ENCODE measurements around the gene KLHL29. TPM values are rescaled to one million over a fixed set of nuclear protein-coding genes. Genes with fewer than 3 reads are reported as not detected.
A peak's percentile ranks its signal among the peaks of the same experiment; 100 is the strongest.

The KLHL29 gene
- total RNA-seq, 1 donor: 14.7 TPM

DNA sequence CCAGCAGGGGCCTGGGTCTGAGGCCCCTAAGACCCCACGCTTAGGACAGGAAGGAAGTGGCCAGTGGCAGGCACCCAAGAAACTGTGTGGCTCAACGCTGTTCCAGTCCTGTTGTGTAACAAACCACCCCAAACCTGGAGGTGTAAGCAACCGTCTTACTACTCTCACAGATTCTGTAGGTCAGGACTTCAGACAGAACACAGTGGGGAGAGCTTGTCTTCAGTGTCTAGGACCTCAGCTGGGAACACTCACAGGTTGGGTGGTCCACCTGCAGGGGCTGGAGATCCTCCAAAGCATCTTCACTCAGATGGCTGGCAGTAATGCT lies 123.0 kb downstream of the KLHL29 start:
- no peak overlapping the region for H3K4me3 ChIP-seq (ENCODE audit: low read depth, low read length)
- TF ChIP-seq, protein P1, sequence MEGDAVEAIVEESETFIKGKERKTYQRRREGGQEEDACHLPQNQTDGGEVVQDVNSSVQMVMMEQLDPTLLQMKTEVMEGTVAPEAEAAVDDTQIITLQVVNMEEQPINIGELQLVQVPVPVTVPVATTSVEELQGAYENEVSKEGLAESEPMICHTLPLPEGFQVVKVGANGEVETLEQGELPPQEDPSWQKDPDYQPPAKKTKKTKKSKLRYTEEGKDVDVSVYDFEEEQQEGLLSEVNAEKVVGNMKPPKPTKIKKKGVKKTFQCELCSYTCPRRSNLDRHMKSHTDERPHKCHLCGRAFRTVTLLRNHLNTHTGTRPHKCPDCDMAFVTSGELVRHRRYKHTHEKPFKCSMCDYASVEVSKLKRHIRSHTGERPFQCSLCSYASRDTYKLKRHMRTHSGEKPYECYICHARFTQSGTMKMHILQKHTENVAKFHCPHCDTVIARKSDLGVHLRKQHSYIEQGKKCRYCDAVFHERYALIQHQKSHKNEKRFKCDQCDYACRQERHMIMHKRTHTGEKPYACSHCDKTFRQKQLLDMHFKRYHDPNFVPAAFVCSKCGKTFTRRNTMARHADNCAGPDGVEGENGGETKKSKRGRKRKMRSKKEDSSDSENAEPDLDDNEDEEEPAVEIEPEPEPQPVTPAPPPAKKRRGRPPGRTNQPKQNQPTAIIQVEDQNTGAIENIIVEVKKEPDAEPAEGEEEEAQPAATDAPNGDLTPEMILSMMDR (IDR thresholded peaks at IDR 0.05; ENCODE audit: insufficient read depth, low read depth, low read length): no peak
- DNase-seq (ENCODE audit: low read depth): no peak

DNA sequence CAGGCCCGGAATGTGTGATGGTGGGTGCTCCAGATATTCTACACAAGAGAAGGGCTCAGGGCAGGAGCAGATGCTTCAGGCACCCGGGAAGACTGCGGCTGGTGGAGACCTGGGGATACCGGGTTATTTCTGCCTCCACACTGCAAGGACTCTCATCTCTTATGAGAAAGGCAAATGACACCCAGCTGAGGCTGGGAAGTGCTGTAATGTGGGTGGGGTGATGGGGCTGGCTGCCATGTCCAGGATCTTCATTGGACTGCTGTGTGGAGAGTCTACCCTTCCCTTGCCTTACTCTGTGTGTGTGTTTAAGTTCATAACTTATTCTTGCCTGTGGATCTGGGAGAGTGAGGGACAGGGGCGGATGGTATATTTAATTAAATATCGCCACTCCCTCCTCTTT lies 124.1 kb downstream of the KLHL29 start:
- no peak overlapping the region for H3K4me3 ChIP-seq (ENCODE audit: low read depth, low read length)
- TF ChIP-seq, protein P1 (IDR thresholded peaks at IDR 0.05; ENCODE audit: insufficient read depth, low read depth, low read length): no peak
- DNase-seq (ENCODE audit: low read depth): no peak

DNA sequence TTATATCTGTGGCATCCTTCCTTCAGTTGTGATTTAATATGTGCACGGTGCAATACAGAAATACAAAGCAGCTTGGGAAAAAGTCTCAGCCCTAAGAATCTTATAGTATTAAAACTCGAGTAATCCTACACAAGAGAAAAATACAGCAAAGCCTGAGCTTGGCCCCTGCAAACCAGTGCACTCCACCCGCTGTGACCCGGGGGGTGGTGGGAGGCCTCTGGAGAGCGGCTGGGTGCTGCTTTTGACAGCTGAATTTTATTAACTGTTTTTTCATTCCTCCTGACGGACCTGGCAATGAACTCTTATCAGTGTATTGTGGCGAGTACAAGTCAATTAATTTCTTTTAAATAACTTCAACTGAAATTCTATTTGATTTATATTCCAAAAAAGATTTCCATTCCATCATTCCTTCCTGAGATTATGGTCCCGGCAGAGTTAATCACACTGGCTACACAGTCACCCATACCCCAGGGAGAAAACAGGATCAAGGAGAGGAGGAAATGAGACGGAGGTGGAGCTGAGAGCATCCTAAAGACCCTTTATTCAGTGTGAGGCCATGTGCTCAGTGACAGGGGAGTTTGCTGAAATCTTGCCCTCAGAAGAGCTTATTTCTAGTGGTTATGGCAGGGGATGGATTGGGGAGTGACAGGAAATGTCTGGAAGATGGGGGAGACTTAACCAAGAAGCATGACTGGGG lies 124.8 kb downstream of the KLHL29 start:
- no peak for DNase-seq (ENCODE audit: low read depth)
- no peak overlapping the region for H3K4me3 ChIP-seq (ENCODE audit: low read depth, low read length)
- TF ChIP-seq, protein P1 (IDR thresholded peaks at IDR 0.05; ENCODE audit: insufficient read depth, low read depth, low read length): no peak

DNA sequence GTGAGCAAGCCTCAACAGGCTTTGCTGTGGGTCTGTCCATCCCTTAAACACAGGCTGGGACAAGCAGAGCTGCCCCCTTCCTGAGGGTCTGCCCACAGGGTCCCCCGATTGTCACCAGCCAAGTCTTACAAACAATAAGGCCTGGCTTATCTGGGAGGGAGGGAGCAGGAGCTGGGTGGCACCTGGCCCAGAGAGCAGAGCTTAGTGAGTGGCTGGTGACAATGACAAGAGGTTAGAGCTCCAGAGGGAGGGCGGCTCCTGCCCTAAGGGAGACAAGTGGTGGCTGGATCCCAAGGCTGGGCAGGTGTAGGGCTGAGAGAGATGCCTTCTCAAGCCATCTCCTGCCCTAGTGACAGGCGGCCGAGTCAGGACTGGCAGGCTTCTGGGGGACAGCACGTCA lies 125.5 kb downstream of the KLHL29 start:
- TF ChIP-seq, protein P1 (IDR thresholded peaks at IDR 0.05; ENCODE audit: insufficient read depth, low read depth, low read length): no peak
- DNase-seq (ENCODE audit: low read depth): no peak
- H3K4me3 ChIP-seq (ENCODE audit: low read depth, low read length): no peak overlapping the region

DNA sequence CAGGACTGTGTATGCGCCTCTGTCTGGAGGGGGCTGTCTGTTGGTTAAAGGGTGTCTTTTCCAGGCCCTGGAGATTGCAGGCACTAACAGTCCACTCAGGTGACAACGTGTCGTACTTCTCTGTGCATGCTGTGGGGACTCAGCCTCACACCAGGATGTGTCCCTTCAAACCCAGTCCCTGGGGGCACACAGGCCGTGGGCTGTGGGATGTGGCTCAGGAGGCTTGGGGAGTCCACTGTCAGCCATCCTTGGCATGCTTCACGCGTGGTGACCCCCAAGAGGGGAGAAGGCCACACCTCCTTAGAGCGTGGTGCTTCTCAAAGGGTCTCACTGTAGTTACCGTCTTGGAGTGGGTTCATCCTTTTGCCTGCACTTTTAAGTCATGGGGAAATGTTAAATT lies 127.8 kb downstream of the KLHL29 start:
- TF ChIP-seq, protein P1 (IDR thresholded peaks at IDR 0.05; ENCODE audit: insufficient read depth, low read depth, low read length): no peak
- no peak for DNase-seq (ENCODE audit: low read depth)
- H3K4me3 ChIP-seq (ENCODE audit: low read depth, low read length): no peak overlapping the region

DNA sequence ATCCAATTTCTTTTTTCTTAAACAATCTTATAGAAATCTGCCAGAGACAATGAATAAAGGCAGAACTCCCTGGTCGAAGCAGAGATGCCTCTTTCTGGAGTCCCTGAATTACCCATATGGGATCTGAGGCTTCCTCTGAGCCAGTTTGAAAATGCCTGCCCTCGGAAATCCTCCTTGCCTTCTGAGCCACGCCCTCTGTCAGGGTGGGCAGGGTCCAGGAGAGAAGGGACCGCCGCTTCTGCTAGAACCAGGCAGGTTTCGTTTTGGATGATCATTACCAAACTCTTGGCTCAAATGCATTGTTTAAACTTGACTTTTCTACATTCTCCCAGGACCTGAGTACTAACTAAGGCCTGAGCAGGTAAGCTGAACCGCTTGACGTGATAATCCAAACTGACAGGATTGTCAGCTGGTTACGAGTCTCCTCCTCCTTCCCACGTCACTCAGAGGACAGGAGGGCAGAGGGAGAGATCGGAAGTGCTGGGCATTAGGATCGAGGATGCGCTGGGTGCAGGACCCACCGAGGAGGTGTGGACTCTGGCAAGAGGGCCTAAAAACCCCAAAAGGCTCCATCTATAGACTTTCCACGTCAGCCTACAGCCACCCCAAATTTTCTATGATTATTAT lies 128.4 kb downstream of the KLHL29 start:
- peak; percentile 49 for DNase-seq (ENCODE audit: low read depth)
- TF ChIP-seq, protein P1 (IDR thresholded peaks at IDR 0.05; ENCODE audit: insufficient read depth, low read depth, low read length): no peak
- peak overlapping the region; percentile 33 for H3K4me3 ChIP-seq (ENCODE audit: low read depth, low read length)

Data from fibroblast of villous mesenchyme (primary cell).